HFF-Myc (cell line): ENCODE measurements around the gene NAV2.

Experiments used
- DNase-seq: peaks from one replicate; pipeline ENCODE4 v3.0.0-alpha.2; 2011; ENCODE audit warnings: low read depth; ENCODE audit errors: extremely low read depth
- H3K4me3 ChIP-seq: replicated peaks from 2 replicates; pipeline ENCODE4 v1.5.1; 2011; ENCODE audit warnings: low read depth, mild to moderate bottlenecking, control low read depth, low read length
- TF ChIP-seq, protein P1 (sequence below): IDR thresholded peaks from 2 replicates; pipeline ENCODE4 v1.5.1; 2012; ENCODE audit warnings: mild to moderate bottlenecking, low read depth, low read length, control low read depth; ENCODE audit errors: missing control alignments

The NAV2 gene

DNA sequence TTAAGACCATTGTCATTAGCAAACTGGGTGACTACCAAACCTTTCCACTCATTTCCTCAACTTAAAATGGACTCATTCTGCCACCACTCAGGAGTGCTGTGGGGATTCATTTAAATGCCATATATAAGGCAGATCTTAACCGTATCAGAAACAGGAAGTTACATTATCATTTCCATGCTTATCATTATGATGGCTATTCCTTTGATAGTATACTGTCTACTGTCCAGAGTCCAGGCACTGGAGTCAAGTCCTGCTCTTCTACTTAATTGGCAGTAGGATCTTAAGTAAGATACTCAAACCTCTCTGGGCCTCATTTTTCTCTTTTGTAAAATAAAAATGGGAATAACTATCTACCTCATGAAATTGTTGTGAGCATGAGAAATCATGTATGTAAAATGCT lies 8.4 kb upstream of the NAV2 start:
- TF ChIP-seq, protein P1, sequence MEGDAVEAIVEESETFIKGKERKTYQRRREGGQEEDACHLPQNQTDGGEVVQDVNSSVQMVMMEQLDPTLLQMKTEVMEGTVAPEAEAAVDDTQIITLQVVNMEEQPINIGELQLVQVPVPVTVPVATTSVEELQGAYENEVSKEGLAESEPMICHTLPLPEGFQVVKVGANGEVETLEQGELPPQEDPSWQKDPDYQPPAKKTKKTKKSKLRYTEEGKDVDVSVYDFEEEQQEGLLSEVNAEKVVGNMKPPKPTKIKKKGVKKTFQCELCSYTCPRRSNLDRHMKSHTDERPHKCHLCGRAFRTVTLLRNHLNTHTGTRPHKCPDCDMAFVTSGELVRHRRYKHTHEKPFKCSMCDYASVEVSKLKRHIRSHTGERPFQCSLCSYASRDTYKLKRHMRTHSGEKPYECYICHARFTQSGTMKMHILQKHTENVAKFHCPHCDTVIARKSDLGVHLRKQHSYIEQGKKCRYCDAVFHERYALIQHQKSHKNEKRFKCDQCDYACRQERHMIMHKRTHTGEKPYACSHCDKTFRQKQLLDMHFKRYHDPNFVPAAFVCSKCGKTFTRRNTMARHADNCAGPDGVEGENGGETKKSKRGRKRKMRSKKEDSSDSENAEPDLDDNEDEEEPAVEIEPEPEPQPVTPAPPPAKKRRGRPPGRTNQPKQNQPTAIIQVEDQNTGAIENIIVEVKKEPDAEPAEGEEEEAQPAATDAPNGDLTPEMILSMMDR = no peak
- H3K4me3 ChIP-seq = no peak overlapping the region
- no peak for DNase-seq

DNA sequence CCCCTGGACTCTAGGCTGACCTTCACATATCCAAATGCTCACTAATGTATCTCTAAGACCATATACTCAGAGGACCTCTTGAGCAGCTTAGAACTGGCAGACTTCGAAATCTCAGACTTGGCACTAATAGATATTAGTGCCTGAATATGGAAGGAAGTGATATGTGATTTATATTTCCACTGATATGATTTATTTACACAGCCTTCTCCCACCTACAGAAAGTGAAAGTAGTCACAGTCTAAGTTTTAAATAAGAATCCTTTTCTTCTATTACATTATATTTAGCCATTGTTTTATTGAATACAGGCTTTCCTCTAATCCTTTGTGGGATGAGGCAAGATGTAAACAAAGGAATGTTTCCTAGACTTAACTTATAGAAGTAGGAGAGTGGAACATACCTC lies 6.7 kb upstream of the NAV2 start:
- TF ChIP-seq, protein P1 = no peak
- no peak overlapping the region for H3K4me3 ChIP-seq
- DNase-seq = no peak

DNA sequence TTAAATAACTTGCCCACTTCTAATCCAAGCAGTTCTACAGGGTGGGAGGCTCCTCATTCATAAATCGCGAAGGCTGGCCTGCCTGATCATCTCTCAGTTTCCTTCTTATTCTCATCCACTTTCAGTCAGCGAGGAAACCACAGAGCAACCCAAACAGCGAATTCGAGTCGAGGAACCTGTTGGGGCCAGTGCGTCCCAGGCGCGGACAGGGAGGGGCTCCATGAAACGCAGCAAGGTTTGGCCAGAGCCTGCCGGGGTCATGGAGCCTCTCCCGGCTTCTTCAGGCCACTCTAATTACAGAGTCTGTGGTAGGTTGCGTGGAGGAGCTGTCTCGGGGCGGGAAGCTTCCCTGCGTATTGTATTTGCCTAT lies 741 bp upstream of the NAV2 start:
- H3K4me3 ChIP-seq = peak overlapping the region; percentile 43
- no peak for DNase-seq
- TF ChIP-seq, protein P1 = no peak

DNA sequence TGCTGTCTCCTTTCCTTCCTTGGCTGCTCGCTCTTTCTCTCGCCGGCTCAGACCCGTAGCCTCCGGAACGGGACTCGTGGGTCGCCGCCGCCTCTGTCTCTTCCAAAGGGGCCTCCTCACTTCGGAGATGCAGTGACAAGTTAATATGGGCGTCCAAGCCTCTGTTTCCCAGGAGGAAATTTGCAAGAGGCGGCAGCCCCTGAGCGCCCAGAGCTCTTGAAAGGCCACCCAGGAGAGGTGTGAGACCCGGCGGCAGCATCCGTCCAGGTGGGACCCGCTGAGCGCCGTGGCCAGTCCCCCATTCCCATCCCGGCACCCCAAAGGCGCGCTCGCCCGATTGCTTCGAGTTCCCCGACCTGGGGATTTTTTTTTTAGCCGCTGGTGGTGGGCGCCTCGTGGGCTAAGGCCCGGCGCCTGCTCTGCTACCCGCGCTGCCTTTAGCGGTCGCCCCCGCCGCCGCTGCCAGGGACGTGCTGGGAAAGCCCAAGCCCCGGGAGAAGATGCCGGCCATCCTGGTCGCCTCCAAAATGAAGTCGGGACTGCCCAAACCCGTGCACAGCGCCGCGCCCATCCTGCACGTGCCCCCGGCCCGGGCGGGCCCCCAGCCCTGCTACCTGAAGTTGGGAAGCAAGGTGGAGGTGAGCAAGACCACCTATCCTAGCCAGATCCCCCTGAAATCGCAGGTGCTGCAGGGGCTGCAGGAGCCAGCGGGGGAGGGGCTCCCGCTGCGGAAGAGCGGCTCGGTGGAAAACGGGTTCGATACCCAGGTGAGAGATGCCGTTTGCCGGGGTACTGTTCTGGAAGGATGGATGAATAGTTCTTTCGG lies 772 bp downstream of the NAV2 start:
- DNase-seq = no peak
- H3K4me3 ChIP-seq = peak overlapping the region; percentile 84
- TF ChIP-seq, protein P1 = no peak

DNA sequence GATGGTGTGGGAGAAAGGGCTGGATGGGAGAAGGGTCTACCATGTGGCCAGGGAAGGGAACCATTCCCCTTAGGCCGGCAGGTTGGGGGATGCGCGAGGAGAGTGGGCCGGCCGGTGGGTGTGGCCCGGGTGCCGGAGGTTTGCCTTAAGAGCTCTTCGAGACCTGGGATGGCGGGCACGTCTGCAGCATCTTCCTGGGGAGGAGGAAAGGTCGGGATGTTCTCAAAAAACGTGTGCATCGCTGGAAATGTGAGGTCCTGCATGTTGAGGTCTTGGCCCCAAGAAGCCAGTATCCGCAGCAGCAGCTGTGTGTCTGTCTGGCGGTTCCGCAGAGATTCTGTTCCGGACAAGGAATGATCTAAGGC lies 1.4 kb downstream of the NAV2 start:
- TF ChIP-seq, protein P1 = no peak
- peak overlapping the region; percentile 84 for H3K4me3 ChIP-seq
- no peak for DNase-seq

DNA sequence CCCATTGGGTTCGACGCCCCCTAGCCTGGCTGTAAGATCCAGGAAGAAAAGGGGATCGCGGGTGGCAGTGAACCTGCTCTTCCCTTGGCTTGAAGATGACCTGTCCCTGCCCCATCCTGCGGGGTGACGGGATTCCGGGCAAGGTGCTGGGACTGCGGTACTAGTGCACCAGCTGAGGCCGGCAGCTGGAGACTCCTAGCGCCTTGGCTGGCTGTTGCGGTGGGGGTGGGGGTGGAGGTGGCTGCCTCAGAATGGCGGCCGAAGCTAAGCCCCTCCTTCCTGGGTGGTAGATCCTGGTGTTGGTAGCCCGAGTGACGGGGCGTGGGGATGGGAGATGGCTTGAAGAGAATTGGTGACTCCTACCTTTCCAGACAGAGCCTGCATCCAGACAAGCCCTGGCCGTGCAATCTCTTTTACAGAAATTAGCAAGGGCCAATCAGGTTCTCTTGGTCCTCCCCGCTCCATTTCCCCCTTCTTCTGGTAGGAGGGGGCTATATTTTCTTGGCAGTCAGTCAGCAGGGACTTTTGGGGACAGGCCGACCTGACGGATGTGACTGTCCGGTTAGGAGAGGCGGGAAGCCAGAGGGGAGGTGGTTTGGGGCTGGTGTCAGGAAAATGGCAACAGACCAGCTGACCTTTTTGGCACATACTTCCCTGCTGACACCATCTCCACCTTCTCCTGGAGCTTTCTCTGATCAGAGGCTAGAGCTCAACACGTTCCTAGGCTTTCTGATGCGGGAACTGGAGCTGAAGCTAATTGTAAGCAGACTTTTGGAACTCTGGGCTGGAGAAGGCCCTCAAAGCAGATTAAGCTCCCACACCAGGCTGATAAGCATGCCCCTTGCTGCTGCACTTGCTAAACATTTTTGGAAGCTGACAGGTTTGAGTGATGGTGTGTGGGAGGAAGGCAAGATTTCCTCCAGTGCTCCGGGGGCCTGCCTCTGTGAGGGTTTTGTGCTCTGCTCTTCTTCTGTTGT lies 2.0 kb downstream of the NAV2 start:
- peak overlapping the region; percentile 84 for H3K4me3 ChIP-seq
- TF ChIP-seq, protein P1 = no peak
- DNase-seq = no peak
